Sigmoid colon (tissue), 7 donors: ENCODE measurements around the gene TTLL3. TPM values are rescaled to one million over a fixed set of nuclear protein-coding genes. Genes with fewer than 3 reads are reported as not detected.
A peak's percentile ranks its signal among the peaks of the same experiment; 100 is the strongest.

Experiments
- DNase-seq: peaks from one replicate; pipeline ENCODE4 v3.0.0-alpha.2; 2019
- H3K27ac ChIP-seq, 4 donors: fragments of 200-600 bp; sonication (generic); one replicate each; pipeline ENCODE4 v1.5.1; 2016 to 2019; ENCODE audit warnings: mild to moderate bottlenecking in 1 of 4
- H3K27me3 ChIP-seq, 3 donors: fragments of 200-600 bp; sonication (generic); one replicate each; pipeline ENCODE4 v1.5.1; 2019; ENCODE audit warnings: mild to moderate bottlenecking in 1 of 3
- H3K36me3 ChIP-seq, 4 donors: fragments of 200-600 bp; sonication (generic); one replicate each; pipeline ENCODE4 v1.5.1; 2016 to 2019
- H3K4me1 ChIP-seq, 4 donors: fragments of 200-600 bp; sonication (generic); one replicate each; pipeline ENCODE4 v1.5.1; 2017 to 2019
- H3K4me3 ChIP-seq, 4 donors: fragments of 200-600 bp; sonication (generic); one replicate each; pipeline ENCODE4 v1.5.1; 2017 to 2019; ENCODE audit warnings: mild to moderate bottlenecking in 2 of 4, moderate library complexity in 1 of 4
- H3K9me3 ChIP-seq, 4 donors: fragments of 200-600 bp in 3 of 4; sonication (generic) in 3 of 4; one replicate each; pipeline versions ENCODE4 v1.5.1 to v1.6.1; 2013 to 2019
- EP300 ChIP-seq, 4 donors: sonication (generic); formaldehyde crosslinking; IDR thresholded peaks; one replicate each; pipeline ENCODE4 v1.6.1; 2017; ENCODE audit warnings: antibody characterized with exemption in 4 of 4
- POLR2A ChIP-seq, 2 donors: fragments of 450-650 bp; IDR thresholded peaks; one replicate each; pipeline ENCODE4 v1.6.1; 2016; ENCODE audit warnings: antibody characterized with exemption in 2 of 2, mild to moderate bottlenecking in 2 of 2, moderate library complexity in 2 of 2
- POLR2AphosphoS5 ChIP-seq, 4 donors: sonication (generic); formaldehyde crosslinking; IDR thresholded peaks; one replicate each; pipeline ENCODE4 v1.6.1; 2017; ENCODE audit warnings: antibody characterized with exemption in 4 of 4
- WGBS, 2 donors: extraction: QIAGEN DNeasy Blood & Tissue Kit; methylation state at CpG; one replicate each; pipeline ENCODE4 v1.1.7; 2013; 5-methylcytosine and 5-hydroxymethylcytosine counted together
- intact Hi-C: fragments of 100-400 bp; cut with DNase I; formaldehyde crosslinking; loops from one replicate; pipeline ENCODE4 v1.15.1; 2023
- polyA plus RNA-seq, 3 donors: library from polyadenylated mRNA; stranded (reverse); fragments of 200-250 nt; gene quantifications; one replicate each; pipeline ENCODE4 v1.2.3, GENCODE V29; 2013
- total RNA-seq, 4 donors: library from RNA; depleted of rRNA; stranded (reverse); fragments of >200 nt; gene quantifications; one replicate each; pipeline ENCODE4 v1.1.0, GENCODE V29; 2016
- TF ChIP-seq, protein P1 (sequence below), 4 experiments: fragments of 450-650 bp in 3 of 4; fragments of 200-600 bp in 1 of 4; IDR thresholded peaks; one replicate each; pipeline ENCODE4 v1.5.1; 2016 to 2019; ENCODE audit warnings: antibody characterized with exemption in 4 of 4, mild to moderate bottlenecking in 3 of 4, moderate library complexity in 2 of 4
- donor health status: healthy with polysubstance abuse.
- donor health status: Bipolar disorder and iron deficiency.
- donor health status: healthy.

The TTLL3 gene
- total and polyA plus RNA-seq, 7 donors: 4.4 to 117 (median 35.3) TPM

DNA sequence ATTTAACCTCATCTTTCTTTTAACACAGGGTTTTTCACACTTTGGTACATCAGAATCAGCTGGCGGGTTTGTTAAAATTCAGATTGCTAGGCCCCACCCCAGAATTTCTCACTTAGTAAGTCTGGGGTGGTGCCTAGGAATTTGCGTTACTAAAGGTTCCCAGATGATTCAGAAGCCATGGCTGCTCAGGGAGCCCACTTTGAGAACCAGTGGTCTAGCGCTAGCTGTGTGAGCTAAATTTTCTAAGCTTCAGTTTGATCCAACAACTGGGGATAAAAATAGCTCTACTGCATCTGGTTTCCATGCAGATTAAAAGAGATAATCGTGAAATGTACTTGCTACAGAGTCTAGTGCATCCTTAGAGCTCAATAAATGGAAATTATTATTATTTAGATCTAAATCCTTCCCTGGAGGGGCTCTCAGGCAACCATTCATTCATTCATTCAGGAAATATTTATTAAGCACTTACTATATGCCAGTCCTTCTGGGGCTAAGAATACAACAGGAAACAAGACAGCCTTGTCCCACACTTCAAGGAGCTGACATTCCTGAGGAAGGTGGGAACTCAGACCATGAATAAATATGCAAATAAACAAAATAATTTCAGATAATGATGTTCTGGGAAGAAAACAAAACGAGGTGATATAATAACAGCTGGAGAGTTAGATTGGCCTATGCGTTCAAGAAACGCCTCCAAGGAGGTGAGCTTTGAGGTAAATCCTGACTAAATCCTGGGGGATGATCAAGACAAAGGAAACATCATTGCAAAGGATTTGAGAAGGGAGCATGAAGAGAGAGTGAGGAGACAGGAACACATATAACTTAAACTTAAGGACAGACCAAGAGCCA, 73.9 kb downstream of the TTLL3 start:
- peak overlapping the region in 3 of 4 donors; percentile 41 to 71 (median 53) for H3K27ac ChIP-seq
- H3K4me1 ChIP-seq: peaks cover 0 to 18% (median 13%) of the 10 kb centered on the region in 4 donors
- intact Hi-C loops: no loop called here
- no peak for DNase-seq
- 85 to 87% methylated on average over 7 of the region's 7 CpGs for WGBS, 2 donors
- H3K9me3 ChIP-seq: no peaks in the 10 kb centered on the region
- H3K36me3 ChIP-seq: no peaks in the 10 kb centered on the region
- no peaks in the 10 kb centered on the region for H3K27me3 ChIP-seq
- TF ChIP-seq EP300 (IDR thresholded peaks at IDR 0.05) (no peak), POLR2A (IDR thresholded peaks at IDR 0.05) (no peak), POLR2AphosphoS5 (IDR thresholded peaks at IDR 0.05) (no peak)
- TF ChIP-seq, protein P1, sequence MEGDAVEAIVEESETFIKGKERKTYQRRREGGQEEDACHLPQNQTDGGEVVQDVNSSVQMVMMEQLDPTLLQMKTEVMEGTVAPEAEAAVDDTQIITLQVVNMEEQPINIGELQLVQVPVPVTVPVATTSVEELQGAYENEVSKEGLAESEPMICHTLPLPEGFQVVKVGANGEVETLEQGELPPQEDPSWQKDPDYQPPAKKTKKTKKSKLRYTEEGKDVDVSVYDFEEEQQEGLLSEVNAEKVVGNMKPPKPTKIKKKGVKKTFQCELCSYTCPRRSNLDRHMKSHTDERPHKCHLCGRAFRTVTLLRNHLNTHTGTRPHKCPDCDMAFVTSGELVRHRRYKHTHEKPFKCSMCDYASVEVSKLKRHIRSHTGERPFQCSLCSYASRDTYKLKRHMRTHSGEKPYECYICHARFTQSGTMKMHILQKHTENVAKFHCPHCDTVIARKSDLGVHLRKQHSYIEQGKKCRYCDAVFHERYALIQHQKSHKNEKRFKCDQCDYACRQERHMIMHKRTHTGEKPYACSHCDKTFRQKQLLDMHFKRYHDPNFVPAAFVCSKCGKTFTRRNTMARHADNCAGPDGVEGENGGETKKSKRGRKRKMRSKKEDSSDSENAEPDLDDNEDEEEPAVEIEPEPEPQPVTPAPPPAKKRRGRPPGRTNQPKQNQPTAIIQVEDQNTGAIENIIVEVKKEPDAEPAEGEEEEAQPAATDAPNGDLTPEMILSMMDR (IDR thresholded peaks at IDR 0.05): no peak
- H3K4me3 ChIP-seq: no peak overlapping the region

DNA sequence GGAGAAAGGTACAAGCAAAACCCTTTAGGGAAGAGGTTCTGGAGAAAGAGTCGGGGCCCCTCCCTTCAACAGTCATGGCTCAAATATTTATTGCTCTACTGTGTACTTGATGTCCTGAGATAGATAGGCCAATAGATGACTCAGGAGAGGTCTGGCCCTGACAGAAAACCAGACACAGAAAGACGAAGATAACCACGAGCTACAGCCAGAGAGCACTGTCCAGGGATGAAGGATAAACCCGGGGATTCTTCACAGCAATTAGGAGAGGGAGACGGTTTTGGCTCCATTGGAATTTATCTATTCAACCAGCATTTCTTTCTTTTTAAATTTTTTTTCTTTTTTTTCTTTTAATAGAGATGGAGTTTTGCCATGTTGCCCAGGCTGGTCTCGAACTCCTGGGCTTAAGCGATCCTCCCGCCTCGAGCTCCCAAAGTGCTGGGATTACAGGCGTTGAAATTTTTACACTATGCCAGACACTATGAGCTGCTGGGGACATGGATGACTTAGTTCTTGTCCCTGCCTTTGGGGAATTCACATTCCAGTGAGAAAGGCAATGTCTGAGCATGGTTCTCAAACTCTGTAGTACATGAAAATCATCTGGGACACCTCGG, 74.6 kb downstream of the TTLL3 start:
- H3K27ac ChIP-seq: peak overlapping the region in 3 of 4 donors; percentile 41 to 71 (median 53)
- H3K9me3 ChIP-seq: no peaks in the 10 kb centered on the region
- H3K27me3 ChIP-seq: no peaks in the 10 kb centered on the region
- DNase-seq: no peak
- TF ChIP-seq POLR2AphosphoS5 (IDR thresholded peaks at IDR 0.05) (peak in 3 of 4 donors; percentile 29 to 47 (median 47)), POLR2A (IDR thresholded peaks at IDR 0.05) (no peak)
- intact Hi-C loops: no loop called here
- peaks cover 0 to 18% (median 13%) of the 10 kb centered on the region in 4 donors for H3K4me1 ChIP-seq
- no peaks in the 10 kb centered on the region for H3K36me3 ChIP-seq
- 72 to 81% methylated on average over 11 of the region's 11 CpGs for WGBS, 2 donors
- H3K4me3 ChIP-seq: no peak overlapping the region

Other genes with a start within 250 kb of the TTLL3 start
- 10 to 100 TPM; 13.0 to 23.9 (median 18.5) TPM for gene MTMR14, start 160.8 kb upstream of the TTLL3 start, total RNA-seq
- gene MTMR14, start 160.8 kb upstream of the TTLL3 start, polyA plus RNA-seq: 10 to 100 TPM; 29.8 to 34.8 (median 32.1) TPM
- under 1 TPM in 1 of 4 donors, not detected in 3; 0.14 TPM for gene CPNE9, start 106.4 kb upstream of the TTLL3 start, total RNA-seq
- under 1 TPM in 1 of 3 donors, not detected in 2; 0.22 TPM for gene CPNE9, start 106.4 kb upstream of the TTLL3 start, polyA plus RNA-seq
- 10 to 100 TPM; 12.6 to 18.6 (median 13.9) TPM for gene BRPF1, start 78.5 kb upstream of the TTLL3 start, total RNA-seq
- 10 to 100 TPM in 1 of 3 donors, 1 to 10 TPM in 2; 3.5 to 12.0 (median 4.2) TPM for gene BRPF1, start 78.5 kb upstream of the TTLL3 start, polyA plus RNA-seq
- 10 to 100 TPM; 22.5 to 34.6 (median 31.4) TPM for gene OGG1, start 60.3 kb upstream of the TTLL3 start, total RNA-seq
- 10 to 100 TPM; 15.6 to 23.6 (median 16.9) TPM for gene OGG1, start 60.3 kb upstream of the TTLL3 start, polyA plus RNA-seq
- gene CAMK1, start 40.3 kb upstream of the TTLL3 start, total RNA-seq: 10 to 100 TPM; 45.7 to 57.8 (median 56.5) TPM
- gene CAMK1, start 40.3 kb upstream of the TTLL3 start, polyA plus RNA-seq: 10 to 100 TPM; 14.0 to 21.6 (median 19.7) TPM
- 10 to 100 TPM; 53.2 to 72.9 (median 67.6) TPM for gene TADA3, start 17.8 kb upstream of the TTLL3 start, total RNA-seq
- gene TADA3, start 17.8 kb upstream of the TTLL3 start, polyA plus RNA-seq: 10 to 100 TPM; 52.2 to 87.1 (median 78.4) TPM
- gene ARPC4, start 17.2 kb upstream of the TTLL3 start, total RNA-seq: 100 to 1,000 TPM in 3 of 4 donors, 10 to 100 TPM in 1; 75.6 to 150 (median 128) TPM
- gene ARPC4, start 17.2 kb upstream of the TTLL3 start, polyA plus RNA-seq: 100 to 1,000 TPM; 190 to 240 (median 211) TPM
- 10 to 100 TPM; 42.6 to 54.7 (median 47.6) TPM for gene RPUSD3, start 33.7 kb downstream of the TTLL3 start, total RNA-seq
- gene RPUSD3, start 33.7 kb downstream of the TTLL3 start, polyA plus RNA-seq: 10 to 100 TPM; 22.0 to 37.1 (median 23.4) TPM
- 10 to 100 TPM in 2 of 4 donors, 1 to 10 TPM in 2; 1.6 to 36.7 (median 8.1) TPM for gene CIDEC, start 70.0 kb downstream of the TTLL3 start, total RNA-seq
- gene CIDEC, start 70.0 kb downstream of the TTLL3 start, polyA plus RNA-seq: 100 to 1,000 TPM in 1 of 3 donors, 10 to 100 TPM in 2; 30.6 to 120 (median 71.3) TPM
- 10 to 100 TPM; 33.7 to 55.1 (median 45.9) TPM for gene JAGN1, start 80.3 kb downstream of the TTLL3 start, total RNA-seq
- 10 to 100 TPM; 24.7 to 44.4 (median 33.0) TPM for gene JAGN1, start 80.3 kb downstream of the TTLL3 start, polyA plus RNA-seq
- 1 to 10 TPM in 2 of 4 donors, under 1 TPM in 2; 0.68 to 2.5 (median 1.3) TPM for gene IL17RE, start 92.6 kb downstream of the TTLL3 start, total RNA-seq
- 10 to 100 TPM; 11.4 to 46.3 (median 12.7) TPM for gene IL17RE, start 92.6 kb downstream of the TTLL3 start, polyA plus RNA-seq
- gene IL17RC, start 106.8 kb downstream of the TTLL3 start, total RNA-seq: 10 to 100 TPM; 57.8 to 88.9 (median 66.3) TPM
- 10 to 100 TPM in 2 of 3 donors, 1 to 10 TPM in 1; 9.9 to 36.5 (median 13.8) TPM for gene IL17RC, start 106.8 kb downstream of the TTLL3 start, polyA plus RNA-seq
- 10 to 100 TPM; 31.4 to 67.8 (median 54.7) TPM for gene CRELD1, start 123.6 kb downstream of the TTLL3 start, total RNA-seq
- 10 to 100 TPM in 1 of 3 donors, 1 to 10 TPM in 2; 4.8 to 33.7 (median 6.7) TPM for gene CRELD1, start 123.6 kb downstream of the TTLL3 start, polyA plus RNA-seq
- 1 to 10 TPM; 1.5 to 2.6 (median 2.2) TPM for gene PRRT3, start 142.1 kb downstream of the TTLL3 start, total RNA-seq
- gene PRRT3, start 142.1 kb downstream of the TTLL3 start, polyA plus RNA-seq: under 1 TPM; 0.46 to 0.90 (median 0.60) TPM
- 10 to 100 TPM; 37.1 to 95.7 (median 45.2) TPM for gene EMC3, start 176.6 kb downstream of the TTLL3 start, total RNA-seq
- gene EMC3, start 176.6 kb downstream of the TTLL3 start, polyA plus RNA-seq: 10 to 100 TPM; 20.6 to 76.4 (median 24.6) TPM
- 1 to 10 TPM; 1.5 to 5.8 (median 3.1) TPM for gene FANCD2, start 216.2 kb downstream of the TTLL3 start, total RNA-seq
- 10 to 100 TPM in 1 of 3 donors, 1 to 10 TPM in 1, under 1 TPM in 1; 0.60 to 12.6 (median 1.4) TPM for gene FANCD2, start 216.2 kb downstream of the TTLL3 start, polyA plus RNA-seq